HG03378 (cell line): ENCODE results near the gene FAM83F.

Source experiments
- ATAC-seq: cut with Tn5 transposase; IDR thresholded peaks from one replicate; pipeline ENCODE4 v1.9.1; 2021; ENCODE audit warnings: mild to moderate bottlenecking, moderate library complexity; ENCODE audit not compliant: unreplicated experiment

FAM83F gene

DNA sequence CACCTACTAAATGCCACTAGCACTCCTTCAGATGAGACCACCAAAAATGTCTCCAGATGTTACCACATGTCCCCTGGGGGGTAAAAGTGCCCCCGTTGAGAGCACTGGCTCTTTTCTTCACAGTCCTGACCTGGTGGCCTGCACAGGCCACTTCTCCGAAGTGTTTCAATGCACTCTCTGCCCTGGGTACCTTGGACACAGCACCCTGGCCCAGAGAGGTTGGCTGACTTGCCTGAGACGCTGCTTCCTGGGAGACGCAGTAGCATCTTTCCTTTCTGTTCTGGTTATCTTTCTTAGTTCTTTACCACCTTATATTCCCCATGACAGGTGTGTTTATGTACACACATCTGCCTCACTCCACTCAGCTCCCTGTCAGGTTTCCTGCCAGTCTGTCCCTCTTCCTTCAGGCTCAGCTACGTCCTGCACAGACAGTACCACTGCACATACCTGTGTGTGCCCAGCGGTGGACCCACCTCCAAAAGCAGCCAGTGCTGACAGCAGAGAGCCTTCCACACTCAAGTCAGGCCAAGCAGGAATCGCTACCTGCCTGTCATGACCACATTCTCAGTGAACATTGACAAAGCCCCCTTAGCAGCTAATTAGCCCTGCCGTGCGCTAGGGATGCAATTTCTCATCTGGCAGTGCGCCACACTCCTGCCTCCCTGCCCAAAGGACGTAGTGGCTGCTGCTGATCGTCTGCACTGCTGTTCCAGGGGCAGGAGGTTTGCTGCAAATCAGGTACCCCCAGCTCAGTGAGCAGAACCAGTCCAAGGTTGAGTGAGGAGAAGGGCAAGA is 39.0 kb downstream of the FAM83F start:
- ATAC-seq = no peak

DNA sequence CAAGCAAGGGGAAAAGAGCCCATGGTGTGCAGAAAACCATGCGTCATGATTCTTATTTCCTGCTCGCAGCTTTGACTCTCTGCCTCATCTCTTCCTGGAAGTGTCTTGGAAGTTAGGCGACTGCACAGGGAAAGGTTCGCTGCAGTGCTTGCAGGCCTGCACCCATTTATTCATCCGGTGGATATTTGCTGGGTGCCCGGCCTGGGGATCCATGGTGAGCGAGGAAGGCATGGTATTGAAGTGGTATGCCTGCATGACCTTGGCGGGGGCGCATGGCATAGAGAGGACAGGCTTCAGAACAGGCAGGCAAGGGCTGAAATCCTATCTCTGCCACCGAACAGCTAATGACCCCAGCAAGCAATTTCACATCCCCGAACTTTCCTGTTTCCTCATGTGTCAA is 40.6 kb downstream of the FAM83F start:
- no peak for ATAC-seq

DNA sequence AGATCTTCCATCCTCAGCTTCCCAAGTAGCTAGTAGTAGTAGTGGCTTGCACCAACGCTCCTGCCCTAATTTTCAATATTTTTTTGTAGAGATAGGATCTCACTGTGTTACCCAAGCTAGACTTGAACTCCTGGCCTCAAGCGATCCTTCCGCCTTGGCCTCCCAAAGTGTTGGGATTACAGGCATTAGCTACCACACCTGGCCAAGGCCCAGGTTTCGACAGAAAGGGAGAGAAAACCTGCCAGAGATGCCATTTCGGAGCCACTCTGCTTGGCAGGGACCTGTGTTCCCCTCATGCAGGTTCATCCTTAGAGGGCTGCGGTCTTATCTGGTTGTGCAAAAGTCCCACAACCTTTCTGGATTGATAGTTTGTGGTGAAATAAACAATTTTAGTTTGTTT is 41.4 kb downstream of the FAM83F start:
- no peak for ATAC-seq

DNA sequence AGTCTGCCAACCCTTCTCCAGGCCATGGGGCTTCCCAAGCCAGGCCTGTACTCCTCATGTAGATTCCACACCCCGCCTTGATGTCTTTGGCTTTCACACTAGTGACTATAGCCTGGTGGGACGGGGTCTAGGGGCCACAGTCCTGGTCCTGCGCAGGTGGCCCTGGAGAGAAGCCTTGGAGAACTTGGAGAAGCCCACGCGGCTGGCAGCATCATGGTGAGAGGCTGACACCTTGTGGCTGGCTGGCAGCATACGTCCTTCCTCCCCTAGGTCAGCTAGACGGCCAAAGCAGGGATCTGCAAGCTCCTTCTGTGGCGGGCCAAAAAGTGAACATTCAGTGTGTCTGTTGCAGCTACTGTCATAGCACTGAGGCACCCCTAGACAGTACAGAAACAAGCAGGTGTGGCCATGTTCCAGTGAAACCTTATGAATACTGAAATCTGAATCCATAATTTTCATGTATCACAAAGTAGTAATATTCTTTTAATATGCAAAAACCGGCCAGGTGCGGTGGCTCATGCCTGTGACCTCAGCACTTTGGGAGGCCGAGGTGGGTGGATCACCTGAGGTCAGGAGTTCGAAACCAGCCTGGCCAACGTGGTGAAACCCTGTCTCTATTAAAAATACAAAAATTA is 42.0 kb downstream of the FAM83F start:
- ATAC-seq = no peak

DNA sequence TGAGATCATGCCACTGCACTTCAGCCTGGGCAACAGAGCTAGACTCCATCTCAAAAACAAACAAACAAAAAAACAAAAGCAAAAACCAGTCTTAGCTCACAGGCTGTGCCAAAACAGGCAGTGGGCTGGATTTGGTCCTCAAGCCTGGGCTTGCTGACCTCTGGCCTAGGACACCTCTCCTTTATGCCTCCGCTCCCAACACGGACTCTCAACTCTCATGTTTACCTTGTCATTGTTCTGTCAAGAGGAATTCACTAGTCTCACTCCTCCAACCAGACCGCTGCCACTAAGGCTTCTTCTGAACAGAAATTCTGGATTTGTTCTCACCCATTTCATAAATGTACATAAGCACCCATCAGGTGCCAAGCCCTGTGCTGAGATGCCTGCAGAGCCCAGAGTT is 42.6 kb downstream of the FAM83F start:
- no peak for ATAC-seq

DNA sequence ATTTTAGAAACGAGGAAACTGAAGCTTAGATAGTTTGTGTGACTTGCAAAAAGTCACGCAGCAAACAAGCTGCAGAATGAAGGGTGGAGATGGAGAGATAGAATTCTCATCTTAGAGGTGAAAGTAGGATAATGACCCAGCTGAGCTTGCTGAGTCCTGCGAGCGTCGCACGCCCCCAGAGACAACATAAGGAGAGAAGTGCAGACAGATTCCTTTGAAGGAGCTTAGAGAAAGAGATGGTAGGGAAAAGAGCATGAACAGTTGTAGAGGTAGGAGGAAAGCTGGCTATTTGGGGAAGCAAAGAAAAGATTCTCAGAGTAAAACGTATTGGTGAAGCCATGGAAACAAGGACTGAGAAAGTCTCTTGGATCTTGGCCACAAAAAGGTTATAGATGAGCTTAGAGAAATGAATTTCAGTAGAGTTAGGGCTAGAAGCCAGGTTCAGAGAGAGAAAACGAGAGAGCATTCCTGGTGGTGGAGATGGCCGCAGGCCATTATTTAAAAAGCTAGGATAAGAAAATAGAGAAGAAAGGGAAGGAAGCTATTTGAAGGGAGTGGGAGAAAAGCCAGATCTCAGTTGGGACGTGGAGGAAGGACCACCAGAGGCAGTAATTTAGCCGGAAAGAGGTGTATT is 44.8 kb downstream of the FAM83F start:
- no peak for ATAC-seq

DNA sequence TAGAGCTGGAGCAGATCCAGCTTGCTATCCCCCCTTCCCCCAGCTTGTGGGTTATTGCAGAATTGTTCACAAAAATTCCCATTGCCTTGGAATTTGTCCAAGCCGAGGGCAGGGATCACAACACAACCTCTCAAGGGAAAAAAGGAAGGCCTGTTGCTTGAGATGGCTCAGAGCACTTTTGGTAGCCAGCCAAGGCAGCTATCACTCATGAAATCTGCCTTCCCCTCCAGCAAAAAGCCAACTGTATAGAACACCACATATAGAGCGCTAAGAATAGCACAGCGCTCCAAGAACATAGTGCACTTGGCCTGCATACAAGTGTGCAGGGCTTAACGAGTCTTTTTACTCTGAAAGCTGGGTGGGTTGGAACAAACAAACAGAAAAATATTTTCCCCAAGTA is 46.2 kb downstream of the FAM83F start:
- ATAC-seq = no peak

DNA sequence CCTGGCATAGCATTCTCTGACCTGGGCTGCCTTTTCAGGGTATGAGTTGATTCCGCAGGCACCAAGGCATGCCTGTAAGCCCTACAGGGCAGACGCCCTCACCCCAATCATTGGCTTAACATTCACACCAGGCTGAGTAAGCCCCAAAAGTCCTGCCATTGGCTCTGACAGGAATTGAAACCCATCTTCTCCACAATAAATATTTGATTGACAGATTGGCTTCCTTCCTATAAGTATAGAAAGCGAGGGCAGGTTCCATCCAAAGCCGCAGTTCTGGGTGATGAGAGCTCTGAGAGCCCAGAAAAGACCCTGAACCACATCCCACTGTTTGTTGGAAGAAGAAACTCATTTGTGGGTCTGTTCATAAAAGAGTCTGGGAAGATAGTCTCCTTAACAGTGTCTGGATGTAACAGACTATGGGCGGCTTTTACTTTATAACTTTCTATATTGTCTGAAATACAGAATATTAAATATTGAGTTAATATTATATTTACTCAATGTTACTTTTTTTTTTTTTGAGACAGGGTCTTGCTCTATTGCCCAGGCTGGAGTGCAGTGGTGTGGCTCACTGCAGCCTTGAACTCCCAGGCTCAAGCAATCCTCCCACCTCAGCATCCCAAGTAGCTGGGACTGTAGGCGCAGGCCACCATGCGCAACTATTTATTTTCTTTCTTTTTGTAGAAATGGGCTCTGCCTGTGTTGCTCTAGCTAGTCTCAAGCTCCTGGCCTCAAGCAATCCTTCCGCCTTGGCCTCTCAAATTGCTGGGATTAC is 46.8 kb downstream of the FAM83F start:
- no peak for ATAC-seq

DNA sequence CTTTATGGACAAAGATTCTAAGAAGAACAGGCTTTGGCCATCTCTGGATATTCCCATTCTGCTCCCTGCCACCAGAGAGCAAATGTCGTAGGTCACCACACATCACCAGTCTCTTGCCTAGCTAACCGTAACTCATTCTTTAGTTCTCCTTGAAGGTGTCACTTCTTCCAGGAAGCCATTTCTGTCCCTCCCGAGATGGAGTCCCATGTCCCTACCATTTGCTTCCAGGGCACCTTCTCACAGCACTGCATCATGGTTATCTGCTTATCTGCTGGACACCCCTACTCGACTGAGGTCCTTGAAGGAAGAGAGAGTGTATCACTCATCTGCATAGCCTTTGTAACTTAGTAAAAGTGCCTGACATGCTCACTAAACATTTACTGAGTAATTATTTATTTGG is 47.6 kb downstream of the FAM83F start:
- no peak for ATAC-seq

DNA sequence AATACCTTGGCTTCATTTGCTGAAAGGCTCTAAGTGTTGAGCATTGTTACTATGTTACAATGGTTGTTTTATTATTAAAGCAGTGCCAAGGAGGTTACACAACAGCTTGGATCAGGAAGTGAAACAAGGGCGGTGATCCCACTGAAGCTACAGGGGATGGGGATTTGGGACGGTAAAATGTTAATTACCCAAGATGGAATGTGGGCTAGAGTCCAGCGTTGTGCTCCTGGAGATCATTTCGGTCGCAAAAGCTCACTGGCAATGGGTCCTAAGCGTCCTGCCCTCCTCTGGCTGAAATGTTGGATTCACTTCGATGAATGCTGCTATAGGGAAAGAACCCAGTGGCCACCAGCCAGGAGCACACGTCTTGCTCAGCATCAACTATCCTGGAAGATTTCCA is 48.3 kb downstream of the FAM83F start:
- no peak for ATAC-seq

DNA sequence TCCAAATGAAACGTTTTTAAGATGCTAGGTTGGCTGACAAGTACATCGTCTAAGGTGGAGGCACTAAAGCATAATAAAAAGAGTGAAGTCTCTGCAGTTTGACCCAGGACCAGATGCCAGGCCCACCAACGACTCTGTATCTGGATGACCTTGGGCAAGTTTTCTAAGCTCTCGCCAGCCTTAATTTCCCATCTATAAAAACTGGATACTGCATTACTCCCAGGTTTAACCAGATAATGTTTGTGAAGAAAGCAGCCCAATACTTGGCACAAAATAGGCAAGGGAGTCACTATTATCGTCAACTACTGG is 49.0 kb downstream of the FAM83F start:
- no peak for ATAC-seq

DNA sequence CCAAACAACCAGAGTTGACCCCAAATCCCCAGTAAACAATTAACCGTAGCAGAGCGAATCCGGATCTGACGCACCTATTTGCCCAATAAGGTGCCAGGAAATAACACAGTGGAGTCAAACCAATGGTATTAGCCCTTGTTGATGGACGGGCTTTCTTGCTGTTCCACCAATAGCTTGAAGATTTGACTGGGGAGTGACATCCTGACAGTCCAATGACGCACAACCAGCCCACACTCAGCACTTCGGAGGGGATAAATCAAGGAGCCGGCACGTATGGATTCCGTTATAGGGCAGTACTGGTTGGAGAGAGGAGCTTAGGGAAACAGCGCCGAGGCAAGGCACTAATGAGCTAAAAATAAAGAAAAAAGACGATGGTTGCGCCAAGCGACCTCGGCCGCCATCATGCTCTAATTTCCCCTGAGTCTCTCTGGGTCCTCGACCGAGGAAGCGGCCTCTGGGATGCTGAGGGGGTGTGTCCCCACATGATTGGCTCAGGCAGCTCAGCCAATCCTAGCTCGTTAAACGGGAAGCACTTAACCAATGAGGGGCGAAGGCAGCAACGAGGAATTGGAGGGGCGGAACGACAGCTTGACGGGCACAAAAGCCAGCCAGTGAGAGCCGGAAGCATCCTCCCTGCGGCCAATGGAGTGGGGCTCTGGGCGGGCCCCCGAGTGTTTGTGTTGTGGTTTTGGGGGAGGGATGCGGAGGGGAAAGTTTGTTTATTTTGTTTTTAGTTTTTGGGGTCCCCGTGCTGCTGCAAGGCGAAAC is 49.5 kb downstream of the FAM83F start:
- ATAC-seq = peak; percentile 81

DNA sequence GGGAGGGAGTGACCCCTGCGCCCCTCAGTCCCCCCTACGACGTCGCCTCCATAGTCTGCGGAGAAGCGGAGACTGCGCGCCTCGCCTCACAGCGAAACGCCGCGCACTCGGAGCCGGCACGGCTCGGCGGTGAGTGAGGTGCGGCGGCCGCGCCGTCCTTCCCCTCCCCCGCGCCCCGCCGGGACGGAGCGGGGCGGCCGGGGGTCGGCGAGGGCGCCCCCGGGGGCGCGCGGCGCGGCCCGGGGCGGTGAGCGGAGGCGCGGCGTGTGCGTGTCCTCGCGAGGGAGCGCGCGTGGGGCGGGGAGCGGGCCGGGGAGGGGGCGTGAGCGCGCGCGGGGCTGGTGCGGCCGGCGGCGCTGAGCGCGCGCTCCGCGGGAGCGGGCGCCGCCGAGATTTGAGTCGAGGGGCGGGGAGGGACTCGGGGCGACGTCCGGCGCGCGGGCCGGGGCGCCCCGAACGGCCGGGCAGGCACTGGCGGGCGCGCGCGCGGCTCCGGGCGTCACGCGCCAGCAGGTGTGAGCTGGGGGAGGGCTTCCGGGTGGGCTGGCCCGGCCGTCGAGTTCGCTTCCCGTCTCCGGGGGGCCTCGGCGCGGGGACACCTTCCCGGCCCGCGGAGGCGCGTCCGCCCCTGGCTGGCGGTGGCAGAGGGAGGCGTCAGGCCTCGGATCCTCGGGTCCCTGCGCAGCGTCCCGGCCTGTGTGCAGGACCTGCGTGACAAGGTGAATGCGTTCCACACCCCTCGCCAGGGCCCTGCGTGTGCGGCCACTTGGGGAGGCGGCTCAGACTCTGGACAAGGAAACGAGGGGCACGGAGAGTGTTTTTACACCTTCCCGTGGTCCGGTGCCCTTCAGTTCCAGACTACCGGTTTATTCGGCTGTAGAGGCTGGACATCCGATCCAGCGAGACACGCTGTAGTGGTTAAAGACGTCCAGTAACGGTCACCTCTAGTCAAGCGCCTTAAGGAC is 50.4 kb downstream of the FAM83F start:
- ATAC-seq = no peak

DNA sequence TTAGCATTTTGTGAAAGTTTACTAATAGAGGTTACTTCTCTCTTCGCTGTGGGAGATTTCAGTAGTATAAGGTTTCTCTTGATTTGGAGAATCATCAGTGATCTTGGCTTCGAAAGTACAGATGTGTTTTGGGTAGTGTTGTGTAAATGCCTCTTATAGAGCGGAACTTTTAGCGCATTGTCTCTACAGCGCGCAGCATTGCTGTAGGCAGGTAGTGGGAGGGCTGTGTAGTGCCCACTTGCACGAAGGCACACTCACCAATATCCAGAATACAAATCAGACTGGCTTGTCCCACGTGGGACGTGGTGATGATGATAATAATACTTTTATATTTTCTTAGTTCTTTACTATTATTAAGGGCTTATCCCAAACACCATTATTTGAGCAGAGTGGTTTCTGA is 51.4 kb downstream of the FAM83F start:
- ATAC-seq = no peak

DNA sequence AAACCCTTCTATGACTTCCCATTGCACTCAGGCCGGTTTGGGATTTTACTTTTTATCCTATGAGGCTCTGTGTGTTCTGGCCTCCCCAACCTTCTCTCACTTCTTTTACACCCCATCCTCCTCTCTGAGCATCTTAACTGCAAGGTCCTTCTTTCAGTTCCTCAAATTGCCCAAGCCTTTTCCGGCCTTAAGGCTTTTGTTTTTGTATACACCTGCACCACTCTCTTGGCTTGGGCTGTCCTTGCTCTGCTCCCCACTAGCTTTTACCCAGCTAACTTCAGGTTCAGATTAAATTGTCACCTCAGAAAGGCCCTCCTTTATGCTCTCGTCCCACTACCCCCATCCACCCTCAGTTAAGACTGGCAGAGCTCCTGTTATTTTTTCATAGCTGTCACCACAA is 55.5 kb downstream of the FAM83F start:
- ATAC-seq = peak; percentile 71

DNA sequence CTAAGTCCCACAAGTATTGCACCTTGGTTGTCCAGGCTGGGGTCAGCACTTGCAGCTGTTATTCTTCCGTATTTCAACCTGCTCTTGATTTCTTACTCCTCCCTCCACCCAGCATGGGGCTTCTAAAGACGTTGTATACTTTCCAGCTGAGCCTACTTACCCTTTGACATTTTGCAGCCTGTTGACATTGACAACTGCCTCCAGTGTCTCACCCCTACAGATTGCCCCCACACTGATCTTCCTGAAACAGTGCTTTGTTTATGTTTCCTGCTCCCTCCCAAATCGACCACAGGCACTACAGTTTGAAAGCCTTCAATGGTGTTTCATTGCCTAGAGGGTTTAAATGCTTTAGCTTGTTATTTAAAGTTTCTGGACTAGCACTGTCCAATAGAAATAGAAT is 56.6 kb downstream of the FAM83F start:
- no peak for ATAC-seq

DNA sequence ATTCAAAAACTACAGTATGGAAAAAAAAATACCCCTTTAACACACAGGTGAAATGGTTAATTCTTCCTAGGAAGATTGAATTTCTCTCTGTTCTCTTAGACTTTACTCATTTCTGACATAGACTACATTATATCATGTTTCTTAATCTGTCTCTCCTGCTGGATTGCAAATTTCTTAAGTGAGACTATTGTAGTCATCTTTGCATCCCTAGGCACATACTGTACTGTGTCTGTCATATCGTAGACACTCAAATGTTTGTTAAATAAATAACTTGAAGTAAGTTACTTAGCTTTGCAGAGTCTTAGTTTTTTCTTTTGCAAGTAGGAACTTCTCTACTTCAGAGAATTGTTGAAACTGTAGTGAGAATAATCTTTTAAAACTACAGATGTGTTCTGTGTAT is 58.7 kb downstream of the FAM83F start:
- no peak for ATAC-seq

DNA sequence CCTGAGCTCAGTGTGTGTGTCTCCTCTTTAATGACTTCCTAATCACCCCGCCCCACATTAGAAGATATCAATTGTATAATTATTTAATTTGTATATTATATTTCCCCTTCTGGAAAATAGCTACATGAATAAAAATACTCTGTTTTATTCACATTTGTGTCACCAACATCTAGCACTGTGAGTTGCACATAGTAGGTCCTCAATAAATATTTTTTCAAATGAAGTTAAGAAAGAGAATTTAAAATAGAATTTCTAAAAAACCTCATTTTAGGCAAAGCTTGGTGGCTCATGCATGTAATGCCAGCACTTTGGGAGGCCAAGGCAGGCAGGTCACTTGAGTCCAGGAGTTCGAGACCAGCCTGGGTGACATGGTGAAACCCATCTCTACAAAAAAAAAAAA is 59.7 kb downstream of the FAM83F start:
- ATAC-seq = no peak

DNA sequence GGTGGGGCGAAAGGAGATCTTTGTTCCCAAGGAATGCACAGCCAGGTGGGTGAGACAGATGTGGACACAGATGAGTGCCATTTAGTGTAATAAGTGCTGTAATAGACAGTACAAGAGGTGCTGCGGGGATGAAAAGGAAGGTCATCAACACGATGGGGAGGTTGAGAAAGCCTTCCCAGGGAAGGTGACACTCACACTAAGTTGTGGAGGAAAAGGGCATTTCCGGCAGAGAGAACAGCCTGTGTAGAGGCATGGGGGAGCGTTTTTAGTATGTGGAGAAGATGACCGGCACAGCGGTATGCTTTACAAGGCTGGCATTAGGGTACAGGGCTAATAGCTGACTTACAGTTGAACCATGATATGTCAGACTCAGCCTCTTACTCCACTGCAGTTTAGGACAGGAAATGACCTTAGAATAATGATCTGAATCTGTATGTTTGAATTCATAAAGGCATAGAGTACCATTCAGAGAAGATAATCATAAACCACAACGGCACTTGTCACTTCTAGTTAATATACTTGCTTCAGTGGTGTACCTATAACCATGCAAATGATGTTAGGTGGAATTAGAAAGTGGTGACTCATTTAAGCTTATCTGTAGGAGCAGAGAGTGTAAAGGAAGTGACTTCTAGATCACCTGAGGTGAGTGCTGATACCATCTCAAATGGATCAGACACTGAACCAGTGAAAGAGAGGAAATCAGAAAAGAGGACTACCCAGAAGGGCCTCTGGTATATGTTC is 60.6 kb downstream of the FAM83F start:
- peak; percentile 86 for ATAC-seq
